ENCODE results near the gene IL11. TPM values are rescaled to one million over a fixed set of nuclear protein-coding genes. Genes with fewer than 3 reads are reported as not detected.

IL11 gene
- total RNA-seq, 1 experiment from 2014 or later = 8.4 TPM

- in situ Hi-C loops (cut with HindIII; ENCODE audit: low sequenced_read_pairs) = no loop called here
- no peak for DNase-seq (ENCODE audit: low spot score)
Observed at GRCh38 chr19:55358493-55358892, 11.8 kb downstream of the IL11 start.

GRCh38 chr19:55355213-55355821 is 14.9 kb downstream of the IL11 start:
- in situ Hi-C loops (cut with HindIII; ENCODE audit: low sequenced_read_pairs) = no loop called here
- DNase-seq (ENCODE audit: low spot score) = no peak

- in situ Hi-C loops (cut with HindIII; ENCODE audit: low sequenced_read_pairs) = no loop called here
- DNase-seq (ENCODE audit: low spot score) = no peak
Observed at GRCh38 chr19:55354698-55355212, 15.5 kb downstream of the IL11 start, which contains the start of gene COX6B2. TSS of gene COX6B2 (minus strand) at chr19:55354719. CDS start at chr19:55354521, 198 bp downstream.

GRCh38 chr19:55353803-55354697 is 16.2 kb downstream of the IL11 start:
- DNase-seq (ENCODE audit: low spot score) = no peak
- in situ Hi-C loops (cut with HindIII; ENCODE audit: low sequenced_read_pairs) = no loop called here

GRCh38 chr19:55353356-55353802 is 16.9 kb downstream of the IL11 start:
- no peak for DNase-seq (ENCODE audit: low spot score)
- in situ Hi-C loops (cut with HindIII; ENCODE audit: low sequenced_read_pairs) = no loop called here

- DNase-seq (ENCODE audit: low spot score) = no peak
- in situ Hi-C loops (cut with HindIII; ENCODE audit: low sequenced_read_pairs) = no loop called here
Observed at GRCh38 chr19:55352549-55353145, 17.6 kb downstream of the IL11 start.

GRCh38 chr19:55352040-55352439 is 18.2 kb downstream of the IL11 start:
- DNase-seq (ENCODE audit: low spot score) = no peak
- in situ Hi-C loops (cut with HindIII; ENCODE audit: low sequenced_read_pairs) = no loop called here

- no peak for DNase-seq (ENCODE audit: low spot score)
- in situ Hi-C loops (cut with HindIII; ENCODE audit: low sequenced_read_pairs) = no loop called here
Observed at GRCh38 chr19:55350620-55351315, 19.5 kb downstream of the IL11 start.

- in situ Hi-C loops (cut with HindIII; ENCODE audit: low sequenced_read_pairs) = loop anchor here (10.0 kb wide), 1 partner anchor 174 kb away; no protein-coding TSS in a partner anchor
- DNase-seq (ENCODE audit: low spot score) = peak; percentile 51
Observed at GRCh38 chr19:55348317-55349034, 21.8 kb downstream of the IL11 start.

- in situ Hi-C loops (cut with HindIII; ENCODE audit: low sequenced_read_pairs) = loop anchor here (10.0 kb wide), 1 partner anchor 173 kb away; no protein-coding TSS in a partner anchor
- DNase-seq (ENCODE audit: low spot score) = no peak
Observed at GRCh38 chr19:55347442-55348009, 22.7 kb downstream of the IL11 start.

GRCh38 chr19:55346725-55347441 is 23.4 kb downstream of the IL11 start:
- in situ Hi-C loops (cut with HindIII; ENCODE audit: low sequenced_read_pairs) = loop anchor here (10.0 kb wide), 1 partner anchor 172 kb away; no protein-coding TSS in a partner anchor
- peak; percentile 31 for DNase-seq (ENCODE audit: low spot score)

GRCh38 chr19:55345818-55346724 is 24.2 kb downstream of the IL11 start:
- DNase-seq (ENCODE audit: low spot score) = no peak
- in situ Hi-C loops (cut with HindIII; ENCODE audit: low sequenced_read_pairs) = loop anchor here (10.0 kb wide), 1 partner anchor 171 kb away; no protein-coding TSS in a partner anchor

- in situ Hi-C loops (cut with HindIII; ENCODE audit: low sequenced_read_pairs) = loop anchor here (10.0 kb wide), 1 partner anchor 170 kb away; no protein-coding TSS in a partner anchor
- no peak for DNase-seq (ENCODE audit: low spot score)
Observed at GRCh38 chr19:55345101-55345817, 25.0 kb downstream of the IL11 start.

- no peak for DNase-seq (ENCODE audit: low spot score)
- in situ Hi-C loops (cut with HindIII; ENCODE audit: low sequenced_read_pairs) = loop anchor here (10.0 kb wide), 1 partner anchor 170 kb away; no protein-coding TSS in a partner anchor
Observed at GRCh38 chr19:55344444-55344843, 25.8 kb downstream of the IL11 start.

Data from G401 (cell line).